ENCODE measurements around the gene CECR2. TPM values are rescaled to one million over a fixed set of nuclear protein-coding genes. Genes with fewer than 3 reads are reported as not detected.

The CECR2 gene
- total and polyA plus RNA-seq, 2 of the 8 experiments (the other 6 are each of a cell fraction or from before 2014, with no cell fraction given), result 18.3 to 123 TPM

DNA sequence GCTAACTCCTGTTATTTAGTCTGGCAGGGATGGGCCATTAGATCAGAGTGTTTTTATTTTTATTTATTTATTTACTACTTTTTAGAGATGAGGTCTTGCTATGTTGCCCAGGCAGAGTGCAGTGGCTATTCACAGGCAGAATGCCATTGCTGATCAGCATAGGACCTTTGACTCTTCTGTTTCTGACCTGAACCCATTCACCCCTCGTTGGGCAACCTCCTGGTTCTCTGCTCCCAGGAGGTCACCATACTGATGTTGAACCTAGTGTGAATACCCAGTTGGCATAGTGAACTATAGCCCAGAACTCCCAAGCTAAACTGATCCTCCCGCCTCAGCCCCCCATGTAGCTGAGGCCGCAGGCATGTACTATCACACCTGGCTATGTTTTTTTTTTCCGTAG, 16.5 kb upstream of the CECR2 start:
- H4K8ac ChIP-seq (ENCODE audit: extremely low read depth, insufficient read depth, low read length), result no peak overlapping the region
- no peak overlapping the region for H3K14ac ChIP-seq (ENCODE audit: insufficient read length)
- no peak overlapping the region for H3K4me2 ChIP-seq (ENCODE audit: insufficient read depth in 1 of 2, low read depth in 2 of 2, low read length in 2 of 2)
- H3K27ac ChIP-seq (ENCODE audit: low read depth, low read length), result no peak overlapping the region
- H3K79me1 ChIP-seq (ENCODE audit: low read depth, low read length), result no peaks in the 10 kb centered on the region
- H3K23ac ChIP-seq (ENCODE audit: insufficient read length), result no peak overlapping the region
- no peaks in the 10 kb centered on the region for H3K79me2 ChIP-seq (ENCODE audit: control insufficient read depth in 1 of 2, insufficient read depth in 2 of 2, low read length in 2 of 2)
- H2BK12ac ChIP-seq (ENCODE audit: low read depth, low read length), result no peak overlapping the region
- CTCF ChIA-PET (ENCODE audit: partially characterized antibody), result interaction anchor here (0.6 kb wide), 1 partner anchor 199 kb away, joined by 7 read pairs; no protein-coding TSS in a partner anchor
- H2AFZ ChIP-seq (ENCODE audit: low read length), result no peak overlapping the region
- no peak overlapping the region for H4K91ac ChIP-seq (replicated peaks; ENCODE audit: insufficient read length, low read length)
- 92% methylated on average over 4 of the region's 4 CpGs; no CpG with 5 or more reads in 1 of the 2 experiments for WGBS, 2 experiments (ENCODE audit: extremely low coverage in 1 of 2, insufficient coverage in 1 of 2, insufficient read length in 1 of 2, insufficient replicate concordance in 2 of 2, low coverage in 1 of 2, low lambda C conversion rate in 2 of 2, missing lambda C conversion rate in 1 of 2)
- no peaks in the 10 kb centered on the region for H3K4me1 ChIP-seq (replicated peaks in 1 of 4; ENCODE audit: control insufficient read depth in 3 of 4, insufficient read depth in 4 of 4, low read length in 3 of 4)
- TF ChIP-seq BACH1 (IDR thresholded peaks at IDR 0.05; ENCODE audit: low read length), result no peak
- H3K18ac ChIP-seq (ENCODE audit: extremely low read depth, low read length), result no peak overlapping the region
- H3K9ac ChIP-seq (replicated peaks in 1 of 4; ENCODE audit: extremely low read depth in 1 of 4, low read depth in 3 of 4, low read length in 3 of 4), result no peak overlapping the region
- H3K56ac ChIP-seq (replicated peaks; ENCODE audit: insufficient read length, low read depth, low read length), result no peak overlapping the region
- no peaks in the 10 kb centered on the region for H3K36me3 ChIP-seq (ENCODE audit: control insufficient read depth in 2 of 4, insufficient read depth in 4 of 4, low read length in 3 of 4)
- POLR2A ChIA-PET (ENCODE audit: partially characterized antibody), result interaction anchor here (1.0 kb wide), 1 partner anchor 16 kb away, joined by 3 read pairs; the partner anchor contains the start of gene CECR2
- no peak overlapping the region for H2BK20ac ChIP-seq (ENCODE audit: low read length)
- H4K5ac ChIP-seq (ENCODE audit: insufficient read length, low read depth, low read length), result no peak overlapping the region
- H2BK120ac ChIP-seq (replicated peaks; ENCODE audit: low read depth, low read length), result no peak overlapping the region
- no peak overlapping the region for H2BK15ac ChIP-seq (ENCODE audit: low read length)
- H4K20me1 ChIP-seq (replicated peaks in 1 of 2; ENCODE audit: control insufficient read depth in 1 of 2, insufficient read depth in 2 of 2, low read length in 2 of 2), result no peaks in the 10 kb centered on the region
- no peaks in the 10 kb centered on the region for H3K9me3 ChIP-seq (ENCODE audit: insufficient read depth in 2 of 2, low read depth in 1 of 2, low read length in 1 of 2)
- H2AK5ac ChIP-seq (ENCODE audit: low read depth, low read length), result no peak overlapping the region
- DNase-seq (ENCODE audit: low read depth in 1 of 2, low spot score in 2 of 2) (no peak), FAIRE-seq (no peak)
- H3K4me3 ChIP-seq (ENCODE audit: extremely low read depth in 1 of 4, insufficient read depth in 2 of 4, low read depth in 3 of 4, low read length in 4 of 4), result no peak overlapping the region
- H3K4ac ChIP-seq (replicated peaks; ENCODE audit: insufficient read length, low read depth, low read length), result no peak overlapping the region
- H3K27me3 ChIP-seq (replicated peaks in 1 of 4; ENCODE audit: control insufficient read depth in 3 of 4, extremely low read depth in 1 of 4, insufficient read depth in 3 of 4, low read length in 3 of 4), result no peaks in the 10 kb centered on the region
- H3K23me2 ChIP-seq (ENCODE audit: low read depth, low read length), result no peaks in the 10 kb centered on the region
- no peak overlapping the region for H2BK5ac ChIP-seq (ENCODE audit: low read depth, low read length)
